GM12892 (cell line): Measurements from ENCODE around the gene KIF6.

ENCODE experiments used
- POLR2A ChIP-seq: IDR thresholded peaks from 2 replicates; pipeline ENCODE4 v1.6.1; 2011; ENCODE audit warnings: low read depth, low read length, control low read depth
- POLR2AphosphoS5 ChIP-seq: IDR thresholded peaks from 2 replicates; pipeline ENCODE4 v1.6.1; 2011; ENCODE audit warnings: low read depth, low read length, control low read depth

GRCh38 chr6:39527792-39528564 lies 197.2 kb downstream of the KIF6 start:
- TF ChIP-seq POLR2AphosphoS5 (no peak), POLR2A (no peak)
